GM11168 (cell line): ENCODE results near the gene ELK4.

Source experiments
- in situ Hi-C: fragments of 300-500 bp; cut with MboI; formaldehyde crosslinking; loops from one replicate; pipeline ENCODE4 v1.12.0; 2022; ENCODE audit warnings: low sequenced_read_pairs; ENCODE audit not compliant: unreplicated experiment

Gene ELK4

DNA sequence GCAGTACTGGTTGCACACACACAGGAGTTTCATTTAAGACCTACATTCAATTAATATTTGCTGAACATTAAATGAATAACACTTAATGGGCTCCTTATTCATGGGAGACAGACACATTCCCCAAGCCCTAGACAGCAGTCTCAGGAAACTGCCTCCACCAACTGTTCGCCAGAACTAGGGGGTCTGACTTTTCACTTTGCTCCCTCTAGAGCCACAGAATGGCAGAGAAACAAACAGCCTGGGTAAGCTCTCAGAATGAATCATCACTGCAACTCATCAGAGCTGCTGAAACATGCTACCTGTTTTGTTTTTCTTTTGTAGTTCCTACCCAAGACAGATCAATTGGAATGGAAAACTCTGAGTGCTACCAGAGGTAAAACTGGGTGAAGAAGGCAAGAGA is 31.7 kb downstream of the ELK4 start:
- in situ Hi-C loops, result no loop called here

DNA sequence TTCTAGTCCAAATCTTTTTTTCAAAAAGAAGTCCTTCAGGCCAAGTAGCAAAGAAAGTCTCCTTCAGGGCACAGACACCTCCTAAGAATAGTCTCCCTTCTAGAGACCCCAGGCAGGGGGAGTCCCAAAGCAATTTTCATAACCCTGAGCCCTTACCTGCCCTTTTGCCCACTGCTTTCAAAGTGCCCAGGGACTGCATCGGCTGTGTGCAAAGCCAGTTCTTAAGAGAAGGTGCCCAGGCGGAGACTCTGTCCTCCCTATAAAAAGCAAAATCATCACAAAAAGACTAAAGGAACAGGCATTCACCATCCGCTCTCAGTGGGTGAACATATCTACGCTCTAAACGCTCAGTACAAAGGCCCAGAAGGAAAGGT is 32.2 kb downstream of the ELK4 start:
- in situ Hi-C loops, result no loop called here

DNA sequence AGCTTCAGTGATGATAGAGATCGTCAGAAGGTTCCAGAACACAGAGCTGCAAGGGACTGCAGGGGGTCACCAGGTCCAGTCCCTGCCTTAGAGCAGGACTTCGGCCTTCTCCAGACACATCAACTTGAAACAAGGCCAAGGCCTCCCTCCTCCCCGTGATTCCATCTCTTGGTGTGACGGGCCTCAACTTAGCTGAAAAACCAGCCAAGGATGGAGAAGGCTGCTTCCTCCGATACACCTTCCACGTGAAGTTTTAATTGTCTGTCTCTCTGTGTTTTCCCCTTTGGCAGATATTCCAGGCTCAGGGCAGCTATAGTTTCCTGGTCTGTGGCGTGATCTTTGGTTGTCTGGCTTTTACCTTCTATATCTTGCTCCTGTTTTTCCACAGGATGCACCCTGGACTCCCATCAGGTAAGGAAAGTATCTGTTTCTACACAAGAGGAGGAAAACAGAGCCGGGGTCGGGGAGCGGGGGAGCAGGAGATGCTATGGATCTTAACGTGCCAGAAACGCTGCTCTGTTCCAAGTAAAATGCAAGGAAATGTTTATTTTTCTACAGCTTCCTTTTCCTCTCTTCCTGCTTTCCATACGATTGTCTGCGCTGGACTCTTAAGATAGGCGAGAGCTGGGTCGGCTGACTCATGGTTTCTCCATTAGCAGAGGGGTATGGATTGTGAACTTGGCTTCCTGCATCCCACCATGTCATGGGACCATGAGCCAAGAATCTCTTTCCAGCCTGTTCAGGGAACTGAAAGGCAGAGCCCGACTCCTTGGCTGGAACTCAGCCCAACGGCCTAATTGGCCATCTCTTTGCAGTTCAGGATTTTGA is 32.8 kb downstream of the ELK4 start:
- in situ Hi-C loops, result no loop called here

DNA sequence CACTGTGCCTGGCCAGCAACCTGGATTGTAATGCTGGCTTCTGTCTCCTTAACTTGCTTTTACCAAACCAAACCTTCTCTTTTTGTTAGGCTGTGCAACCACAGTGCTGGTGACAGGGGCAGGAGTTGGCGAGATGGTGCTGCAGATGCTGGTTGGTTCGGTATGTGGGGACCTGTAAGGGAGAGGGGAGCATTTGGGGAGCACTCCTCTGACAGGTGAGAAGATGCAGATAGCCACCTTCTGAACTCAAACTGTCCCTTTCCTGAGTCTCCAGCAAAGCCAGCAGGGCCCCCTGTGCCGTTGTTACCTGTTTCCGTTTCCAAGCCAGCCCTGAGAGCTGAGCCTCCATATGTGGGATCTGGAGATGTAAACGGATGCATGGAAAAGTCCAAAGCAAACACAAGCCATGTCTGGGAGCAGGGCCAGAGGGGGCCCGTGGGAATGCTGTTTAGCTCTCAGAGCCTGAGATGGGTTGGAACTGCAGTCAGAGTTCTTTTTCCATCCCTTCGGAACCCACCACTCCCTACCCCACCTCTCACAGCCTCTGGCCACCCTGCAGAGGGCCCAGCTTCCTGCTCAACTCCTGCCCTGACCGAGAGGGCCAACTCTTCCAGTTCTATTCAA is 34.0 kb downstream of the ELK4 start:
- in situ Hi-C loops, result no loop called here

DNA sequence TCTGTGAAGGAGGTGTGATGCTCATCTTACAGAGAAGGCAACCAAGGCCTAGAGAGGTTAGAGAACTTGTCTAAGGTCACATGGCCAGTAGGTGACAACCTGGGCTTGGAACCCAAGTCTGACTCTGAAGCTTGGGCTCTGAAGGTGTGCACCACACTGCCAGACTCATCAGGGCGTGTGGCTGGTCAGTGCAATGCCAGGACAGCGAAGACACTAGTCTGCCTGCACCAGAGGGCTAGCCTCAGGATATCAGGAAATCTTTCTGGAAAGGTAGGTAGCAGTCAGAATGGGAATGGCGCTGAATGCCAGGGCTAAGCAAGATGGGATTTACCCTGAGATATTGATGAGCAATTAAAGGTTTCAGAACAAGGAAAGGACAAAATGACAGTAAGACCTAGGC is 34.9 kb downstream of the ELK4 start:
- in situ Hi-C loops, result no loop called here

DNA sequence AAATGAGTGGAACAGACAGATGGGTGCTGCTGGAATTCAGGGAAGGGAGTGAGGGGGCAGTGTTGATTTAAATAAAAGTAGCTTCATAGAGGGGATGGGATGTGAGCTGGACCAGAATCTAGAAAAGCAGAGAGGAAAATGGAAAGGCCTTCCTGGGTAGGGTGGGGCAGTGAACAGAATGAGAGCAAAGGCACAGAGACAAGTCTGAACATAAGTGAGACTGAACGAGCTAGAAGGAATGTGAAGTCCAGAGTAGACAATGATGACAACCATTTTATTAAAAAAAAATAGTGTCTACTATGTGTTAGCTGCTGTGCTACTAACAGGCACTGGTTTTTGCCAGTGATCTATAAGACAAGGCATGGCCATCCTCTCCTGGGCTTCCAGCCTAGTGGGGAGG is 36.0 kb downstream of the ELK4 start:
- in situ Hi-C loops, result no loop called here

DNA sequence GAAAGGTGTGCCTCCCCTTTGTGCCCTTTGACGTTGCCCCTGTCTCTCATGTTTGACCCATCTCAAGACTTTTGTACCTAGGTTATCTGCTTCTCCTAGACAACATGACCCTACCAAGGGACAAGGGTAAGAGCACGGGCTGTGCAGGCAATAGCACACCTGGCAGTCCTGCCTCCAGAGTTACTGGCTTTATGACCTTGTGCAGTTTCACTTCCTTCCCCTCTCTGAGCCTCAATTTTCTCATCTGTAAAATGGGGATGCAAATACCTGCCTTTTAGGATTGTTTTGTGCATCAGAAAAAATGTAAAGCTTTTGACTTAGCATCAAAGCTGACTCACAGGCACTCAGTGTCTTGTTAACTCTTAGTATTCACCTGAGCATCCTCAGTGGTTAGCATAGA is 36.4 kb downstream of the ELK4 start:
- in situ Hi-C loops, result no loop called here

DNA sequence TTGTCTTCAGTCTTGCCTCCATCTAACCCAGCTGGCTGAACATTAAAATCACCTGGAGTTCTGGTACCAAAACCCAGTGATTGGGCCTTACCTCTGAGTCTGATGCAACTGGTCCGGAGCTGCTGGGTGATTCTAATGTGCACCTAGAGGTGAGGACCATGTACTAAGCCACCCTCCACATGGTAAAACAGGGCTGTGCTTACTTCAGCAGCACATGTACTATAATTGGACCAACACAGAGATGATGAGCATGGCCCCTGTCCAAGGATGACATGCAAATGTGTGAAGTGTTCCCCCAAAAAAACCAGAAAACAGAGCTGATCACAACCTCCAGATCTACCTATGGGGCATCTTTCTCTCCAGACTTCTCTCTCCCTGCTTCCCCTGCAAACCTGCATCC is 37.0 kb downstream of the ELK4 start:
- in situ Hi-C loops, result no loop called here

- in situ Hi-C loops, result no loop called here
Measured at GRCh38 chr1:205593967-205594366, 37.8 kb downstream of the ELK4 start.

DNA sequence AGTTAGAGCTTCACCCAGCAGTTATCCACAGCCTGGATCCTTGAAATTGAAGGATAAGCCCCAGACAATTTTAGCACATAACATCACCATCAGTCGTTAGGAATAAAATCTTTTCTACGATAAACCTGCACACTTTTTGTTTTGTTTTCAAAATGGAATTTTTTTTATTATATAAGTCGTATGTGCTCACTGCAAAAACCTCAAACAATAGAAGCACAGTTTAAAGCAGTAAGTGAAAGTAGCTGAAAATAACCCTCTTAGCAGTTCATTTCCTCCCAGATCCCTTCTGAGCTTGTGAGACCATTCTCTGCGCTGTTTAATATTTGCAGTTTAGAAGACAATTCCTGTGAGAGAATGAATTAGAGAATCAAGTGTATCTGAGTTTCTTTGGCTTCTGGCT is 38.3 kb downstream of the ELK4 start:
- in situ Hi-C loops, result no loop called here

- in situ Hi-C loops, result no loop called here
Measured at GRCh38 chr1:205592443-205593003, 39.3 kb downstream of the ELK4 start.

- in situ Hi-C loops, result no loop called here
Measured at GRCh38 chr1:205591522-205592351, 40.1 kb downstream of the ELK4 start.

GRCh38 chr1:205590777-205591513 is 40.9 kb downstream of the ELK4 start:
- in situ Hi-C loops, result no loop called here

GRCh38 chr1:205590457-205590768 is 41.4 kb downstream of the ELK4 start:
- in situ Hi-C loops, result no loop called here

DNA sequence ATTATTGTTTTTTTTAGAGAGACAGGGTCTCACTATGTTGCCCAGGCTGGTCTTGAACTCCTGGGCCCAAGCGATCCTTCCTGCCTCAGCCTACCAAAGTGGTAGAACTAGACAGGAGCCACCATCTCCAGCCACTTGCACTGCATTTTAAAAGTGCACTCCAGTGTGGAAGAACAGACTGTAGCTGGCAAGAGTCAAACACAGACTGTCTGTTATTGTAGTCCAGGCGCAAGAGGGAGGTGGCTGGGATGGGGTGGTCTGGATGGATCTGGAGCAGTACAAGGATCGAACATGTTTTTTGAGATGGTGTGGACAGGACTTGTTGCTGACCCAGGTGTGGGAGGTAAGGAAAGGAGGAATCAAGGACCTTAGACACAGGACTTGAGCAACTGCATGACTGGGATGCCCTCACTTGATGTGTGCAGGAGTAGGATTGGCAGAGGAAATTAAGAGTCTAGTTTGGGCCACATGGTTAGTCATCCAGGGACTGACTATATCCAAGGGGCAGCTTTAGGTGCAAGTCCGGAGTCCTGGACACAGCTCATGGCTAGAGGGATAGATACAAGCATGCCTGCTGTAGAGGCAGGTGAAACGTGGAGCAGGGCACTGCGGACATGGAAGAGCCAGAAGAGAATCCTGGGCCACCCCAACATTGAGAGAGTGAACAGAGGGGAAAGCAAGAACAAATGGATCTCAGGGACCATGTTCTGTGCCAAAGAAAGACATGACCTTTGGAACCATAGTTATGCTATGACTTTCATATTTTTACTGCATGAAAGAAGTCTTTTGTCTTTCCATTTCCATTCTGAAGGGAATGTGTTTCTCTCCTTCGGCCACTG is 42.0 kb downstream of the ELK4 start:
- in situ Hi-C loops, result no loop called here

DNA sequence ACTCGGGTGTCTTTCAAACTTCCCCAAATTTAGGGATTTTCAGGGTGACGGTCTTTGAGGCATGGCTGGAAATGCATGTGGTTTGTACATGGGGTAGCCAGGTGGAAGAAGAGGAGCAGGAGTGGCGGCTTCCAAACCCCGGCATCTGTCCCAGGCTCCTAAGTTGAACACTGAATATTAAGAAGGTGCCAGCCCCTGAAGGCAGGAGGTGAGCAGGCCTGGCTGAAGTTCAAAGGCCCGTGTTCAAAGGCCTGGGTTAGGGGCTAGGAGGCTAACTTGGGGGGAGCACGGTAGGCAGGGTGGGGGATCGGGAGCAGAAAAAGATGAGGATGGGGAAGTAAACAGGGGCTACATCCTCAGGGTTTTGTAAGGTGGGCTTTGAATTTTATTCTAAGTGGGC is 42.8 kb downstream of the ELK4 start:
- in situ Hi-C loops, result no loop called here

- in situ Hi-C loops, result no loop called here
Measured at GRCh38 chr1:205588636-205589035, 43.2 kb downstream of the ELK4 start.

DNA sequence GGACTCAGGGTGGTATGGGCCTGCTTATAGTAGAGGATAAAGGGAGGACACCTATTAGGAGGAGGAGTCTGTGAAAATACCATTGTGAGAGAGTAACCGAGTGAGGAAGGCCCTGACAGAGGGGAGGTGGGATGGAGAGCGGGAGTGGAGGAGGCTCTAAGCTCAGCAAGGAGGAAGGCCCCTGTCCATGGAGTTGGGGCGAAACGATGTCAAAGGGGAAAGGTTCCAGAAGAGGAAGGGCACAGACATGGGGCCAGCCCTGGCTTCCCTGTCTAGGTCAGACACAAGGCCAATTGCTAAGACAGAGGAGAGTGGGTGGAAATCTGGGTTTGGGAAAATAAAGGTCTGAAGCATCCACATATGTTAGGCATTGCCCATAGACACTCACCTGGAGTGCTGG is 44.2 kb downstream of the ELK4 start:
- in situ Hi-C loops, result no loop called here
